ENCODE results near the gene NSD2.
"Not testable (repeated sequence)": the region's sequence is repeated elsewhere in the genome, so short reads cannot be mapped to it uniquely, and the experiment has no call there.

Gene NSD2

DNA sequence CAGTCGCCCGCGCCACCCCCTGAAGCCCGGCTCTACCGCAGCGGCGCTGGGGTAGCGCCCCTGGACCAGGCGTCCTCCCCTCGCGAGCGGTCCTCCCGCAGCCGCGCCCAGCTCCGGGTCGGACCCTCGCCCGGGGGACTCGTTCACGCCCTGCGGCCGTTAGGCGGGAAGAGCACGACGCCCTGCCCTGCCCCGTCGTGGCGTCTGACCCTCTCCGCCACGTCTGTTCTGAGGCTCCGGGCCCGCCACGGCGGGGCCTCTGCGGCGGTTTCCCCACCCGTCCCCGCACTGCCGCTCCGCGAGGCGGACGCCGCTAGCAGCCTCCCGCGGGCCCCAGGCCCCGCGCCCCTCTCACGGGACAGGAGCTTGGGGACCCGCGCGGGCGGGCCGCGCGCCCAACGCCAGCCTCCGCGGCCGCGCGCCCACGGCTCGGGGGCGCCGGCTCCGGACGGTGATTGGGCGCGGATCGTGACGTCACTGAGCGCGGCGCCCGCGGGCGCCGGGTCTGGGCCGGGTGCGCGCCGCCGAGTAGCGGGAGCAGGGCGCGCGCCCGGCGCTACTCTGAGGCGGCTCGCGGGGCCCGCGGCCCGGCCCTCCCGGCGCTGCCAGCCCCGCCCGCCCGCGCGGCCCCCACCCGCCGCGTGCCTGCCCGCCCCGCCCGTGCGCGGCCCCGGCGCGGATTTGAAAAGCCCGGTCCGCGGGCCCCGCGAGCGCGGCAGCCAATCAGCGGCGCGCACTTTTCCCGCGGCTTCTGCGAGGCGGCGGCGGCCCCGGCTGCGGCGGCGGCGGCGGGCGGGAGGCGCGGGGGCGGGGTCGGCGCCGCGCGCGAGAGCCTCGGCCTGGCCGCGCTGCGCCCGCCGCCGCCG is at the start of gene NSD2:
TSS of gene NSD2 (plus strand) at position 816 of the 866 bp plus-strand sequence. CDS start 29,262 bp downstream, outside the sequence.
- DNase-seq (ENCODE audit: low spot score) = peak; percentile 91

DNA sequence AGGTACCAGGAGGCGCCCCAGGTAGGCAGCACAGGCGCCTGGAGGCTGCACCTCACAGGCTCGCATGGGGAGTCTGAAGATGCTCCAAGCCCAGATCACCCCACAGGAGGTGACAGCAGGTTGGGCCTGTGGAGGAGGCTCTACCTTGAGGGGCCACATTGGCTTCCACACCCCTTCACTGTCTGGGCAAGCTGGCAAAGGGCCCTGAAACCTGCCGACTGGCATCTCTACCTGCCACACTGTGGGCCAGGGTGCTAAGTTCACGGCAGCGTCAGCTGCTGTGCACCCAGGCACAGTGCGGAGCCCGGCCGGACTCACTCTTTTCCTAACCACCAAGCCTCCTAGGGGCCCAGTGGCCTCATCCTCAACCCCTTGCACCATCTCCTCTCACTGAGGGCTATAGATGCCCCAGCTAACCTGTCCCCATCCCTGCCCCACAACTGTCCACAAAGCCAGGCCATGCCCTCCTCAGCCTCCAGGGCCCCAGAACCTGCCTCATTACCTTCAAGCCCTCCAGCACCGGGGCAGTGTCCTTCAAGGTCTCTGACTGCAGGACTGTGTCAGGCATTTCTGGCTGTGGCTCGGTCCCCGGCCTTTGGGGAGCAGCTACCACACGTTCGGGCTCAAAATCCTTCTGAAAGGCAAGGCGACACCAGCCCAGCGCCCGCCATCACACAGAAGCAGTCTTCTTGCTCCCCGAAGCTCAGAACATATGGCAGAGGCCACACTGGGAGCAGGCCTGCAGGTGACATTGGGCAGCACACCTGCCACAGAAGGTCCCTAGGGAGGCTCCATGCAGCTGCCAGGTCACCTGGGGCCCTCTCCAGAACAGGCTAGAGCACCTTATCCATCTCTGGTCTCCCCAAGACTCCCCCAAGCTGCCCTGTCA is 49.3 kb upstream of the NSD2 start:
- DNase-seq (ENCODE audit: low spot score) = no peak

DNA sequence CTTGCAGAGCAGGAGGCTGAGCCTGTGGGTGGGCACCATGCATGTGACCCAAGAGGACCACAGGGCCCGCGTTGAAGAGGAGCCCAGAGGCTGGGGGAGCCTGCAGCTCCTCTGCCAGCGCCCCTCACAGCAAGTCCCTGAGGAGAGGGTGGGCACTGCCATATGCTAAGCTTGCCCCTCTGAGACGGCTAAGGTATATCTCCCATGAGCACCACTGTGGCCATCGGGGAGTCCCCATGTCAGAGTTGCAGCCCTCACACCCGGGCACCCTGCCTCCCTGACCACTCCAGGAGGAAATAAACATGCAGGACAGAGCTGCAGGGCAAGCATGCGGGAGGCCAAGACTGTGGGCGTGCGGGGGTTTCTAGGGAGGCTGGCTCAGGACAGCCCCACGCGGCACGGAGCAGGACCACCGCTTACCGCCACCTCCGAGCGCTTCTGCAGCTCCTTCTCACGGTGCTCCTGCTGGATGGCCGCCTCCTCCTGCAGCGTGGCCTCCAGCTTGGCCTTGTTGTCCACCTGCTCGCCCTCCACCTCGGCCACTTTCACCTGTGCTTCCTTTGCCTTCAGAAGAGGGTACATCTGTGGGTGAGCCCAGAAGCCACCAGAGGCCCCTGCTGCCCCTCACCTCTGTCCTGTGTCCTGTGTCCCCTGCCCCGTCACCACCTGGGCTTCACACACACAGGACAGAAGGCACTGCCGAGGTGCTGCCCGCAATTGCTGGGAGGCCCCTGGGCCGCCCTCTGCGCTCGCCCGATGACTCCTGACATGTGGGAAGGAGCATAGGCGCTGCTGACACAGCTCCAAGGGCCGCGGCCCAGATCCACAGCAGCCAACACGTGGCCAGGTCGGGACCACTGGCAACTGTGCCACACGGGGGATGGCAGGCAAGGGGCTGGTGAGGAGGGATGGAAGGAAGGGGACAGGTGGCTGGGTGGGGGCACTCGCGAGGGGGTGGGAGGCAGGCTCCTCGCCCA is 48.3 kb upstream of the NSD2 start:
- DNase-seq (ENCODE audit: low spot score) = no peak

DNA sequence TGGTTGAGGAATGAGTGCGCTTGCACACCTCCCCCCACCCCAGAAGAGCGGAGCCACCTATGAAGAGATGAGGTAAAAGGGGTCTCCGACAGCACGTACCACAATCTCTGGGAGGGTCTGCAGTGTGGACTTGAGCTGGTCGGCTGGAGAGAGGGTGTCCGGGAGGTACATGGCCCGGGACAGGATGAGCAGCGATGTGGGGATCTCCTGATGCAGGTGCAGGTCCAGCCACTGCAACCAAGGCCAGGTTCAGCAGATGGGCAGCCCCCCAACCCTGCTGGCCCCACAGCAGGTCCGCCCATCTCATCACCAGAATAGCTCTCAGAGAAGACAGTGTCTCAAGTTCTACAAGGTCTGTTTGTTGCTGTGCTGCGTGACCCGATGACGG is 47.7 kb upstream of the NSD2 start:
- no peak for DNase-seq (ENCODE audit: low spot score)

DNA sequence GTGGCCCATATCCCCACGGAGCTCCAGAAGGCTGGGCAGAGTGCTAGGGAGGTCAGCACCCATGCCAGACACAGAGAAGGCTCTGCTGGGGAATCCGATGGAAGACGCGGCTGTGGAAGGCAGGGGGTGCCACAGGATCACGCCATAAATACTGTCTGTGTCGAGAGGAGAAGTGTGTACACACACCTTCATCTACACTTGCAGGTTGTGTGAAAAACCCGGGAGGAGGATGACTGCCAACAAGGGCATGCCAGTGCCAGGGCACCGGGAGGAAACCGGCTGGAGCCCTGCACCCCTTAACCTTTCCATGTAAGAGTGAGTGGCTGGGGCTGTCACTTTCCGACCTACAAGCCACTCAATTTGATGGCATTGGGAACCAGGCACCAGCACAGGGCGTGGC is 46.4 kb upstream of the NSD2 start:
- DNase-seq (ENCODE audit: low spot score) = no peak

DNA sequence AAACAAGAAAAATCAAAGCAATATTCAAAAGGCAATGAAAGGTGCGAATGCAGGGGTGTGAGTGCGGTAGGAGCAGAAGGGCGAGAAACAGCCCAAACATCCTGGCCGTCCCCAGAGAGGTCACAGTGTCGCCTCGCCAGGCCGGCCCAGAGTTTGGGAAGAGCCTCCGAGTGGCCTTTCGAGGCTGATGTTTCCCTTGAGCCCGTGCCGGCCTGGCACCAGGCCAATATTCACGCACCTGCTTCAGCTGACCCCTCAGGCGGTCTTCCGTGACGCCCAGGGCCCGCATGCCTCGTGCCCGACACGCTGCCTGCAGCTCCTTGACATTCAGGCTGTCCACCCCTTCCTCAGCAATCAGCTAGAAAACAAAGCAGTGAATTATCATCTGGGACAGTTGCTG is 45.9 kb upstream of the NSD2 start:
- DNase-seq (ENCODE audit: low spot score) = no peak

DNA sequence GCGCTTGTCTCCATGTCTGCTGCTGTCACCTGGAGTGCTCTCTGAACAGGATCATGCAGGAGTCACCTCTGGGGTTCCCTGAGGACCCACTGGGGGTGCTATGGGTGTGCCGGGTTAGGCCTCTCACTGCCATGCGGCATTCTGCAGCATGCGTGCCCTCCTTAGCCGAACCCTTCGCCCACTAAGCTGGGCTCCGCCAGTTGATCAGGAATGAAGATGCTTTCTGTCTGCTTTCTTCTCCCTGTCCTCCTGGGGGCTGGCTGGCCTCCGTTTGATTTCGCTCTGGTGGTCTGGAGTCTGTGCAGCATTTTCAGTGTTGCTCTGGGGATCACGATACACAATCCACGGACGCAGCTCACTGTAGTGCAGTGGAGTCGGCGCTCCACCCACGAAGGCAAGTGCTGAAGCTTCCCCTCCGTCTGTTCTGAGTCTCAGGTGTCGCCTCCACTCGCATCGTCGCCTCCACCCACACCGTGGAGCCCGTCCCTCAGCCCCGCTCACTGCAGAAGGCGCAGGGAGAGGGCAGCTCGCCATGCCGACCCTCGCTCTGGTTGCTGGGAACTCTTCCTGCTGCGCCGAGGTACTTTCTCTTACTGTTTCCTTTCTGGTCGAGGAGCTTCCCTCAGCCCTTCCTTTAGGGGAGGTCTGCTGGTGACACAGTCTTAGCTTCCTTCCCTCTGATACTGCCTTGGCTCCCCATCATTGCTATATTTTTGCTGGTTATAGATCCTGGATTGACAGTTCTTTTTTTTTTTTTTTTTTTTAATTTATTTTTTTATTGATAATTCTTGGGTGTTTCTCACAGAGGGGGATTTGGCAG is 44.5 kb upstream of the NSD2 start:
- DNase-seq (ENCODE audit: low spot score) = no peak

DNA sequence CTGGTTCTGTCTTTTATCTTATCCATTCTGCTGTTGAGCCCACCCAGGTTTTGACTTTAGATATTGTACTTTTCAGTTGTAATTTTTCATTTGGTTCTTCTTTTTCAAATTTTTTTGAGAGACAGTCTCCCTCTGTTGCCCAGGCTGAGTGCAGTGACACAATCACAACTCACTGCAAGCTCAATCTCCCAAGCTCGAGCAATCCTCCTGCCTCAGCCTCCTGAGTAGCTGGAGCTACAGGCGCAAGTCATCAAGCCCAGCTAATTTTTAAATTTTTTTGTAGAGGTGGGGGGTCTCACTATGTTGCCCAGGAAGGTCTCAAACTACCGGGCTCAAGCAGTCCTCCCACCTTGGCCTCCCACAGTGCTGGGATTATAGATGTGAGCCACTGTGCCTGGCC is 41.0 kb upstream of the NSD2 start:
- DNase-seq (ENCODE audit: low spot score) = no peak

DNA sequence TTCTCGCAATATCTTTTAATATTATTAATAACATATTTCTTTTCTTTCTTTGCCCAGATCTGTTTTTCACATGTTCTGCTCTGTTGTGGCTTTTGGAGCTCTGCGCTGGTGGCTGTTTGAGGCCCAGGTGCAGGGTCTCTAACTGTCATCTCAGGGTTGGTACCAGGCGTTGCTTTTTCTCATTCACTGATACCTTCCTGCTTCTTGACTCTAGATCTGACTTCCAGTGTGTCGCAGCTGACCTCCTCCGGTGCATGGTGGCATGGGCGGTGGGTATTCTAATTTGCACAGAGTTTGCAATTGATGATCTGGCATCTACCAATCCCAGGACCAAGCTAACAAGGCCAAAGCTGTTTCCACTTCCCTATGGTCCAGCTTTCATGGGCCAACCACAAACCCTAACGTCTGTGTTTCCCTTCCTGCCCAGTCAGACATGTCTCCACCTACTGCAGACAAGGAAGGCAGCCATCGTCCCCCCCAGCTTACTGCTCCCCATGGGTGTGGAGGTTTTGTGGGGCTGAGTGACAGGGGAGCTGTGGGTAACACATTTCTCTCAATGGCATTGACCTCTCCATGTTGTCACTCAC is 40.5 kb upstream of the NSD2 start:
- no peak for DNase-seq (ENCODE audit: low spot score)

DNA sequence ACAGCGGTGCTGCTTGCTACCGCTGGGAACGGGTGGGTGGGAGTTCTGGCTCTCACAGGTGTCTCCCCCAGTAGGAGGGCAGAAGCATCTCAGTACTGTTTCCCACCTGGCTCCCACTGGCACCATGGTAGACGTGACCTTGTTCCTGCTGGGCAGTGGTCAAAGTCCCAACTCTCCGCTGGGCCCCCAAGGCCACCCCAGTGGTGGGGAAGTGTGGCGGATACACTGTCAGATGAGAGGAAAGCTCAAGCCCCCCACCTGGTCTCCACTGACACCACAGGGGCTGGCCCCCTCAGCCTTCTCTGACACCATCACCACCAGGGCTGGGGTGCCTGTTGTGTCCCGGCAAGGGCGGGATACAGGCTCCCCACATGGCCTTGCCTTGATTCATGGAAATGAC is 39.9 kb upstream of the NSD2 start:
- DNase-seq (ENCODE audit: low spot score) = no peak

DNA sequence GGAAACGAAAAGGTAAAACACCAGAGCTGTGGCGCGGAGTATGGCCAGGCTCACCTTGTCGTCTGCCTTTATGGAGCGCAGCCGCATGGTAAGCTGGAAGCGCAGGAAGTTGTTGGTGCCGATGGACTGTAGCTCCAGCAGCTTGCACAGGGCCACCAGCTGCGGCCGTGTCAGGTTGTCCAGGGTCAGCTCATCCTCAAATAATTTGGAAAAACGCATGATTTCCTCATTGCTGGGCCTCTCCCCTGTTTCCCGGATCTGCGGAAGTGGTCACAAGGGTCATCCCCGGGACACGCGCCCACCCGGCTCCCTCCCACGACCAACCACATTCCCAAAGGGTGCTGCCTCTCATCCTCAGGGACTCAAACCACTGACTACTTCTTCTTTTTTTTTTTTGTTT is 38.5 kb upstream of the NSD2 start:
- no peak for DNase-seq (ENCODE audit: low spot score)

DNA sequence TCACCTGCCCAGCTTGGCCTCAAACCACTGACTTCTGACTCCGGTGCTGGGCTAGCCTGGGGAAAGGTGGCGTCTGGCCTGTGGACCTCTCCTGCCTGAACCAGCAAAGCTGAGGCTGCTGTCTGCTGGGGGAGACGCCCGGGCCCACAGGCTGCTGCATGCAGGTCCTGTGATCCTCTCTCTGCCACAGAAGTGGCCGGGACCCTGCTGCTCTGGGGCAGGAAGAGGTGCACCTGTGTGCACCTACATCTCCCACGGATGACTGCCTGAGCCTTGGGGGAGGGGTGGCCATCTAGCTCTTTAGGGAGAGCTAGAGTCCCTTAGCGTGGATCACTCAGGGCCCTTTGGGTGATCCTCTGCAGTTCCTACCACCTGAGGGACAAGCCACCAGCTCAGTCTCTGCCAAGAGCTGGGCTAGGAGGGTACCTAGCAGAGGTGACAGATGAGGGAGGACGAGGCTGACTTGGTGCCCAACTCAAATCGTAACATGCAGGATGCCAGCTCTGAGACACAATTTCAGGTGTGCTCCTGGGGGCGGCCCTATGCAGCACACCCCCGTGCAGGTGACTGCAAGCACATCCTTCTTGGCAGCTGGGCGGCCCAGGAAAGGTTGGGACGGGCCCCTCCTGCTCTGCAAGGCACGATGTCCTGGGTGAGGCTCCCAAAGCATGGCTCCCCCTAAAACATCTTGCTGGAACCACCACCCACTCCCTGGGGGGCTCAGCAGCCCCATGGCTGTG is 37.7 kb upstream of the NSD2 start:
- DNase-seq (ENCODE audit: low spot score) = no peak

DNA sequence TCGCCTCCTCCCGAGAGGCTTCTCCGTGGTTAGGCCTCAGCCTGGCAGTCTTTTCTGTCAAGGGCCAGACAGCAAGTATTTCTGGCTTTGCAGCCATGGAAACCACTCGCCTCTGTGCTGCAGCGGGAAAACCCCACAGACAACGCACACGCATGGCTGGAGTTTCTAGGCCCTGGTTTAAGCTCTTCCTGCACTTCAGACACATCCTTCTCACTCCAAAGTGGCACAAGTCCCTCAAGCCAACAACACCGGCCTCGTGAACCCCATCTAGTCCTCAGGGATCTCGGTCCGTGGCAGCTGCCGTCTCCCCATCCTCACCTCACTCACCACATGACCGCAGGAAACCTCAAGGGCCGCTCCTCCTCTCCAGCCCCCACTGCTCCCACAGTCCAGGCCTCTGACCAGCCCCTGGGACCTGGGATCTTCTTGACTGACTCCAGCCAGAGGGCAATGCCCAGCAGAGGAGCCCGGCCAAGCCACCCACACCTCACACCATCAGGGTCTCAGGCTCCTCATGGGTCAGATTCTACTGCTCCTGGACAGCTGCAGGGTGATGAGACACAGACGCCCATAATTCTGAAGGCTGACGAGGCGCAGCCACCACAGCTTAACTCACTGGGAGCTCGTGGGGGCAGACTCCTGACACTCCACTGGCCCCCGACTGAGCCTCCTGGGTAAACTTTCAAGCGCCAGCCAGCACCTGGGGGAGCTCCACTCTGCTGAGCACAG is 37.0 kb upstream of the NSD2 start:
- DNase-seq (ENCODE audit: low spot score) = no peak

DNA sequence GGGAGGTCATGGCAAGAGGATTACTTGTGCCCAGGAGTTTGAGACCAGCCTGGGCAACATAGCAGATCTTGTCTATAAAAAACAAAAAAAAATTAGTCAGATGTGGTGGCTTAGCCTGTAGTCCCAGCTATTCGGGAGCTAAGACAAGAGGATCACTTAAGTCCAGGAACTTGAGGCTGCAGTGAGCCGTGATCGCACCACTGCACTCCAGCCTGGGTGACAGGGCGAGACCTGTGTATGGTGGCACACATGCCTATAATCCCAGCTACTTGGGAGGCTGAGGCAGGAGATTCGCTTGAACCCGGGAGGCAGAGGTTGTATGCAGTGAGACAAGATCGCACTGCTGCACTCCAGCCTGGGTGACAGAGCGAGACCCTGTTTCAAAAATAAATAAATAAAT is 35.4 kb upstream of the NSD2 start:
- DNase-seq (ENCODE audit: low spot score) = not testable (repeated sequence)

DNA sequence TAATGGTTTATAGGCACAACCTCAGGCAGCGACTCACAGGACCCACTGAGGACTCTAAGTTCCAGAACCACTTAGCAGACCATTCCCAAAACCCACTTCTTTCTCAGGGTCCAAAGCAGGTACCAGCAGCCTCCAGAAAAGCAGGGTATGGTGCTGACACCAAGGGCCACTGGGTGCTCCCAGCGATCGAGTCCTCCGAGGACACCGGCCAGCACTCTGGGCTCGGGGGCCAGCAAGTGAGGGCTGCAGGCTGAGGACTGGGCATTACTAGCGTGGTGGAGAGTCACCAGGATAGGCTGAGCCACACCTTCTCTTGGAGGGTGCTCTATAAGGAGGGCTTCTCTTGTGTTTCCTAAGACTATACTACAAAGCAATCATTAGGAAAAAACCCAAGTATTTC is 34.5 kb upstream of the NSD2 start:
- no peak for DNase-seq (ENCODE audit: low spot score)

DNA sequence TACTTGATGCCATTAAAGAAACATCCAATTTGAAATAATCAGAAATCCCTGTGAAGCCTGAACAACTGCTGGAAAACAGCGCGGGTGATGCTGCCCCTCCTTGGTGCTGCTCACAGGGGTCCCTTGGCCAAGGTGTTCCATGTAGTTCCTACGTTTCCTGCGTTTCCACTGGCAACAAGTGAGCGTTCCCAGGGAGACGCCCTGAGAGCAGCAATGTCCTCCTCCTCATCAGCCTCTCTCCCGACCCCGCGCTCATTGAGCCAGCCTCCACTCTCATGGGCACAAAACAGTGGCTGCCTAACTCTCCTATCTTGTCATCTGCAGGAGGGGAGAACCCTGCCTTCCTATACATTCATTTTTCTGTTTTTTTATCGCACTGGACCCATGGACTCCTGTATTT is 34.1 kb upstream of the NSD2 start:
- no peak for DNase-seq (ENCODE audit: low spot score)

DNA sequence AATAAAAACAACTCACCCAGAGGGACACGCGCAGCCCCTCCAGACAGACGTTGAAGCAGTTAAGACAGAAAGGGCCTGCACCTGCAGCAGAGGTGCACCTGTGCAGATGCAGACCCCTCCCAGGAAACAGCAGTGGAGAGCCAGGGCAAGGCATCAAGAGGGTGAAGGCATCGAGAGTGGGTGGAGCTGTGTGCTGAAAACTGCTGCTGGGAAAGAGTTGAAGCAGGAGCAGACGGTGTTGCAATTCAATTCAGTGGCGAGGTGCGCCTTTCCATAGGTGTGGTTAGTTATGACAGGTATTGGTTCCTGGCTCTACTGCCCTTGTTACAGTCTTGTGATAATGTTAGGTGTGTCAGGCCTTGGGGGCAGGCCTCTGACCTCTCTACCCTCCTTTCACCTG is 31.9 kb upstream of the NSD2 start:
- no peak for DNase-seq (ENCODE audit: low spot score)

DNA sequence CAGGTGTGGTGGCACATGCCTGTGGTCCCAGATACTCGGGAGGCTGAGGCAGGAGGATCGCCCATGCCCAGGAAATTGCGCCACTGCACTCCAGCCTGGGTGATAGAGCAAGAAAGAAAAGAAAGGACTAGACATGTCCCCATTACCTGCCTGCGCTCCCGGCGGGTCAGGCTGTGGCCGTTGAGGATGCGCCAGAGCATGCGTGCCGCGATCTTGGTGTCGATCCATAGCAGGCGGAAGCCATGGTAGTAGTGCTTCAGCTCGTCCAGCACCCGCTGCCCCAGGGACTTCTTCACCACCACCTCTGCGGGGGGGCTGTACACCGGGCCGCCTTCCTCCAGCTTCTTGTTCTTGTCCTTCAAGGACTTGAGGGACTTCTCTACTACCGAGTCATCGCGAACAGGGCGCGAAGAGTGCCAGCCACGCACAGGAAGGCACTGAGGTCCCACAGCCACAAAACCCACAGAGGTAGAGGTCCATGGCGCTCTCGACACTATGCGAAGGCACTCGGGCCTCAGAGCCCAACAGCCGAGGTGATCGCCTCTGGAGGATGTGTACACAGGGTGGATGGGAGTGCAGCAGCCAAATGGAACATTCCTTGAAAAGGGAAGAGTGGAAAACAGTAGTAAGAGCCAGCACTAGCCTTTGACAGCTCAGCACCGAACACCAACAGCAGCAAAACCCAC is 29.8 kb upstream of the NSD2 start:
- DNase-seq (ENCODE audit: low spot score) = no peak

DNA sequence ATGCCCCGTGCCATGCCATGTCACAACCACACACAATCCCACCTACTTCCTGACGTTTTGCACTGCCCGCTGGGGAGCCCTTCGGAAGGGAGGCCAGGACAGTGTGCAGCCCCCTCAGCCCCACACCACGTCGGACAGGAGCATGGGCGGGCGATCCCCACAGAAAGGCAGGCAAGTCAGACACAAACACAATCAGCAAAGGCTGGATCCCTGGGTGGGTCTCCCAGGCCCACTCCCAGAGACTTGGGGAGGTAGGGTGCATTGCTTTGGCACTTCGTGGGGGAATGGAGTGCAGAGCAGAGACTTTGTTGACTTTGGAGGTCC is 29.3 kb upstream of the NSD2 start:
- no peak for DNase-seq (ENCODE audit: low spot score)
